GM12892 (cell line): Measurements from ENCODE around the gene ETHE1.

Experiments
- POLR2A ChIP-seq: IDR thresholded peaks from 2 replicates; pipeline ENCODE4 v1.6.1; 2011; ENCODE audit warnings: low read depth, low read length, control low read depth
- POLR2AphosphoS5 ChIP-seq: IDR thresholded peaks from 2 replicates; pipeline ENCODE4 v1.6.1; 2011; ENCODE audit warnings: low read depth, low read length, control low read depth
- TAF1 ChIP-seq: IDR thresholded peaks from 2 replicates; pipeline ENCODE4 v1.6.1; 2011; ENCODE audit warnings: low read depth, mild to moderate bottlenecking, control low read depth, low read length, borderline replicate concordance

GRCh38 chr19:43466793-43467192, 60.2 kb downstream of the ETHE1 start:
- TF ChIP-seq POLR2A (no peak), POLR2AphosphoS5 (no peak), TAF1 (no peak)
